ENCODE data around the gene DIP2C. TPM values are rescaled to one million over a fixed set of nuclear protein-coding genes. Genes with fewer than 3 reads are reported as not detected.

Gene DIP2C
- total and polyA plus RNA-seq, 8 donors, result 2.4 to 40.1 (median 21.0) TPM

DNA sequence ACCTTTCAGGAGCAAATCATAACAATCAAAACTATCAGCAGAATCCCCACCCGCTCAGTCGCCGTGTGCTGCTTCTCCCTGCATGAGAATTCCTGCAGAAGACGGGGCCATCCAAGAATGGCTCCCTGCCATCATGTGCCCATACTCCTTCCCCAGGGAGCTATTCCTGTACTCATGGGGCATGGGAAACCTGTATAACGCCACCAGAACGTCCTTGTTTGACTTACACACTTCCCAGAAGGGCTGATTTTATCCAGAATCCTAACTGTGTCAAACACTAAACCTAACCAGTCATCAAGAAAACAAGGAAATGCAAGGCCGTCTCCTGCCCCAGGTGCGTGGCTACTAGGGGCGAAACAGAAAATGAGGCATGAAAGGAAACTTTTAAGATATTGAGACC lies 16.0 kb downstream of the DIP2C start:
- no peaks in the 10 kb centered on the region for H3K36me3 ChIP-seq
- intact Hi-C loops (cut with DNase I; ENCODE audit: low total_unique reads), result no loop called here
- no peaks in the 10 kb centered on the region for H3K9me3 ChIP-seq
- H3K27ac ChIP-seq, result no peak overlapping the region
- no peak for DNase-seq
- no peaks in the 10 kb centered on the region for H3K27me3 ChIP-seq
- no peak overlapping the region for H3K4me3 ChIP-seq
- 72 to 80% (median 78%) methylated on average over 9 of the region's 9 CpGs for WGBS, 5 donors
- H3K4me1 ChIP-seq, result peaks cover 0 to 38% (median 12%) of the 10 kb centered on the region in 4 donors
- TF ChIP-seq, protein P1, sequence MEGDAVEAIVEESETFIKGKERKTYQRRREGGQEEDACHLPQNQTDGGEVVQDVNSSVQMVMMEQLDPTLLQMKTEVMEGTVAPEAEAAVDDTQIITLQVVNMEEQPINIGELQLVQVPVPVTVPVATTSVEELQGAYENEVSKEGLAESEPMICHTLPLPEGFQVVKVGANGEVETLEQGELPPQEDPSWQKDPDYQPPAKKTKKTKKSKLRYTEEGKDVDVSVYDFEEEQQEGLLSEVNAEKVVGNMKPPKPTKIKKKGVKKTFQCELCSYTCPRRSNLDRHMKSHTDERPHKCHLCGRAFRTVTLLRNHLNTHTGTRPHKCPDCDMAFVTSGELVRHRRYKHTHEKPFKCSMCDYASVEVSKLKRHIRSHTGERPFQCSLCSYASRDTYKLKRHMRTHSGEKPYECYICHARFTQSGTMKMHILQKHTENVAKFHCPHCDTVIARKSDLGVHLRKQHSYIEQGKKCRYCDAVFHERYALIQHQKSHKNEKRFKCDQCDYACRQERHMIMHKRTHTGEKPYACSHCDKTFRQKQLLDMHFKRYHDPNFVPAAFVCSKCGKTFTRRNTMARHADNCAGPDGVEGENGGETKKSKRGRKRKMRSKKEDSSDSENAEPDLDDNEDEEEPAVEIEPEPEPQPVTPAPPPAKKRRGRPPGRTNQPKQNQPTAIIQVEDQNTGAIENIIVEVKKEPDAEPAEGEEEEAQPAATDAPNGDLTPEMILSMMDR (IDR thresholded peaks at IDR 0.05), result no peak
- TF ChIP-seq POLR2AphosphoS5 (IDR thresholded peaks at IDR 0.05), result no peak
- TF ChIP-seq EP300 (IDR thresholded peaks at IDR 0.05), result no peak
- TF ChIP-seq POLR2A (IDR thresholded peaks at IDR 0.05), result no peak

DNA sequence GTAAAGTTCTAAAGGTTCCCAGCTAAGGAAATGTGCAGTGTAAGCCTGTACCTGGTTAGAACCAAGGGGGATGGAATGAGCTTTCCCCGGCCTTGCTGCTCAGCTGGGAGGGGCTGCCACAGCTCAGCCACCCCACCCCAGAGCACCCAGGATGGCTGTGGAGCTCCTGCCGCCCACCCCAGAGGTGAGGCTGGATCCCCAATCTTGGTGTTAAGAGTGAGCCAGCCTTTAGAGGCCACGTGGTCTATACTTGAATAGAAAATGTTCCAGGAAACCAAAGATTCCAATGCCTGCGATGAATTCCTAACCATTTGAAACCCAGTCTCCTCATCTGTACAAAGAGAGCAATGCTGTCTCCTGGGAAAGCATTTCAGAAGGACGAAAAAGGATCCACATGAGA lies 16.5 kb downstream of the DIP2C start:
- intact Hi-C loops (cut with DNase I; ENCODE audit: low total_unique reads), result no loop called here
- DNase-seq, result no peak
- TF ChIP-seq EP300 (IDR thresholded peaks at IDR 0.05) (no peak), POLR2AphosphoS5 (IDR thresholded peaks at IDR 0.05) (no peak), POLR2A (IDR thresholded peaks at IDR 0.05) (no peak)
- TF ChIP-seq, protein P1 (IDR thresholded peaks at IDR 0.05), result no peak
- Histone ChIP-seq H3K4me1 (peaks cover 0 to 35% (median 10%) of the 10 kb centered on the region in 4 donors), H3K9me3 (no peaks in the 10 kb centered on the region), H3K27me3 (no peaks in the 10 kb centered on the region), H3K27ac (no peak overlapping the region), H3K36me3 (no peaks in the 10 kb centered on the region), H3K4me3 (no peak overlapping the region)
- WGBS, 5 donors, result 71 to 82% (median 73%) methylated on average over 5 of the region's 5 CpGs

DNA sequence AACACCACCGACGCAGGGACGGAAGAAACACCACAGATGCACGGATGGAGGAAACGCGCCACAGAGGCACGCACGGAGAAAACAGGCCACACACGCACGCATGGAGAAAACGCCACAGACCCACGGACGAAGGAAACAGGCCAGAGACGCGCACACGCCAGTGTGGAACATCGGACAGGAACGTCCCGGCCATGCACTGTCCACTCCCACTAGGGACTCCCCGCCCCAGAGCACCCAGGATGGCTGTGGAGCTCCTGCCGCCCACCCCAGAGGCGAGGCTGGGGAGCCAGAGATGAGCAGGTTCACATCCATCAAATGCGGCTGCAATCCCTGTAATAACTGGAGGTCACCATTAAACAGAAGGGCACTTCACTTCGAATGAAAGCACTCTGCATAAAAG lies 17.3 kb downstream of the DIP2C start:
- H3K4me1 ChIP-seq, result peaks cover 0 to 27% (median 4%) of the 10 kb centered on the region in 4 donors
- no peaks in the 10 kb centered on the region for H3K36me3 ChIP-seq
- no peak overlapping the region for H3K4me3 ChIP-seq
- 94 to 97% (median 96%) methylated on average over 24 of the region's 24 CpGs for WGBS, 5 donors
- H3K27ac ChIP-seq, result no peak overlapping the region
- TF ChIP-seq, protein P1 (IDR thresholded peaks at IDR 0.05), result no peak
- TF ChIP-seq POLR2A (IDR thresholded peaks at IDR 0.05), result no peak
- no peak for TF ChIP-seq EP300 (IDR thresholded peaks at IDR 0.05)
- no peak for TF ChIP-seq POLR2AphosphoS5 (IDR thresholded peaks at IDR 0.05)
- no peak for DNase-seq
- no peaks in the 10 kb centered on the region for H3K9me3 ChIP-seq
- H3K27me3 ChIP-seq, result no peaks in the 10 kb centered on the region
- intact Hi-C loops (cut with DNase I; ENCODE audit: low total_unique reads), result no loop called here

DNA sequence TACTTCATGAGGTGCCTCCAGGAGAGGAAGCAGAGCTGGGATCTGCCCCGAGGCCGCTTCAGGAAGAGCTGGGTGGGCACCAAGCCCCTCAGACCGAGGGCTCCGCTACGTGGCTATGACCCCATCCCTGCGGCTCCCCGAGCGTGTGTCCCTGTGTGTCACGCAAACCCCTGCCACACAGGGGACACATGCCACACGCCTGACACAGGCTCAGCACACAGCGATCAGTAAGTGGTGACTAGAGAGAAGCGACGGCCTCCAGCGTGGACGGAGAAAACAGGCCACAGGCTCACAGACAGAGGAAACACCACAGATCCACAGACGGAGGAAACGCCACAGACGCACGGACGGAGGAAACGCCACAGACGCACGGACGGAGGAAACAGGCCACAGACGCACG lies 18.5 kb downstream of the DIP2C start:
- Histone ChIP-seq H3K4me1 (peaks cover 0 to 24% (median 3%) of the 10 kb centered on the region in 4 donors), H3K36me3 (no peaks in the 10 kb centered on the region), H3K4me3 (no peak overlapping the region), H3K27ac (no peak overlapping the region), H3K27me3 (no peaks in the 10 kb centered on the region), H3K9me3 (no peaks in the 10 kb centered on the region)
- WGBS, 5 donors, result 90 to 93% (median 91%) methylated on average over 26 of the region's 26 CpGs
- intact Hi-C loops (cut with DNase I; ENCODE audit: low total_unique reads), result no loop called here
- no peak for DNase-seq
- TF ChIP-seq EP300 (IDR thresholded peaks at IDR 0.05), result no peak
- TF ChIP-seq, protein P1 (IDR thresholded peaks at IDR 0.05), result no peak
- no peak for TF ChIP-seq POLR2AphosphoS5 (IDR thresholded peaks at IDR 0.05)
- TF ChIP-seq POLR2A (IDR thresholded peaks at IDR 0.05), result no peak

All from stomach (tissue), 9 donors.